GM19324 (cell line): ENCODE results near the gene PRKAR2B.
A peak's percentile ranks its signal among the peaks of the same experiment; 100 is the strongest.

Experiments
- ATAC-seq: cut with Tn5 transposase; IDR thresholded peaks from one replicate; pipeline ENCODE4 v1.9.1; 2021; ENCODE audit warnings: mild to moderate bottlenecking, moderate library complexity; ENCODE audit not compliant: unreplicated experiment, low FRiP score

PRKAR2B gene

DNA sequence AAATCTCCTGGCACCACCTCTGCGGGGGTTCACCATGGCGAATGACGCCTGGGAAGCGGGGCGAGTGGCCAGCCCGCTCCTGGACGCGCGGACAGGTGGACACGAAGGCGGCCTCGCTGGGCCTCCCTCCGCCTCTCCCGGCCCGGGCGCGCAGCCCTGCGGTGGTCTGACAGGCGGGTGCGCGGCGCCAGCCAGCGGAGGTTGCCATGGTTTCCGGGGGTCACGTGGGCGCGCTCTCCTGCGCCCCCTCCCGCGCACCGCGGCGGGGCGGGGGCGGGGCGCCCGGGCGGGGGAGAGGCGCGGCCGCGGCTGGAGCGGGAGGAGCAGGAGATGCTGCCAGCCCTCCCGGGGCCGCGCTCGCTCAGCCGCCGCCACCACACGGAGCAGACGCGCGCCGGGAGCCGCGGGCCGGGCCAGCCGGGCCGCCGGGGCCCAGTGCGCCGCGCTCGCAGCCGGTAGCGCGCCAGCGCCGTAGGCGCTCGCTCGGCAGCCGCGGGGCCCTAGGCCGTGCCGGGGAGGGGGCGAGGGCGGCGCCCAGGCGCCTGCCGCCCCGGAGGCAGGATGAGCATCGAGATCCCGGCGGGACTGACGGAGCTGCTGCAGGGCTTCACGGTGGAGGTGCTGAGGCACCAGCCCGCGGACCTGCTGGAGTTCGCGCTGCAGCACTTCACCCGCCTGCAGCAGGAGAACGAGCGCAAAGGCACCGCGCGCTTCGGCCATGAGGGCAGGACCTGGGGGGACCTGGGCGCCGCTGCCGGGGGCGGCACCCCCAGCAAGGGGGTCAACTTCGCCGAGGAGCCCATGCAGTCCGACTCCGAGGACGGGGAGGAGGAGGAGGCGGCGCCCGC, at the start of gene PRKAR2B:
Gene PRKAR2B (plus strand): TSS at position 359 of the 848 bp plus-strand sequence. CDS start 203 bp downstream, at position 562.
- ATAC-seq: peak; percentile 87

DNA sequence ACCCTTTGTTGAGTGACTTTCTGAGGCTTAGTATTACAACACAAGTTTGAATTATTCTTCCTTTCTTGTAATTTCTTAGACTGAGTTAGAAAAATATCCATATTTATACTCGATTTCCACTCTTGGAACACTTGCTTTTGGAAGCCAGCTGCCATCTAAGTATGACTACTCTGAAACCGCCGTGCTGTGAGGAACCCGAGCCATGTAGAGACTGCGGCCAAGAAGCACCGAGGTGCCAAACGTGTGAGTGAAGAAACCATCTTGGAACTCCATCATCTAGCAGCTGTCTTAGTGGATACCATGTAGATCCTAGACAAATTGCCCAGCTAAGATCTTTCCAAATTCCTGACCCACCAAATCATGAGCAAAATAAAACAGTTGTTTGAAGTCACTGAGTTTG, 49.7 kb upstream of the PRKAR2B start:
- no peak for ATAC-seq

DNA sequence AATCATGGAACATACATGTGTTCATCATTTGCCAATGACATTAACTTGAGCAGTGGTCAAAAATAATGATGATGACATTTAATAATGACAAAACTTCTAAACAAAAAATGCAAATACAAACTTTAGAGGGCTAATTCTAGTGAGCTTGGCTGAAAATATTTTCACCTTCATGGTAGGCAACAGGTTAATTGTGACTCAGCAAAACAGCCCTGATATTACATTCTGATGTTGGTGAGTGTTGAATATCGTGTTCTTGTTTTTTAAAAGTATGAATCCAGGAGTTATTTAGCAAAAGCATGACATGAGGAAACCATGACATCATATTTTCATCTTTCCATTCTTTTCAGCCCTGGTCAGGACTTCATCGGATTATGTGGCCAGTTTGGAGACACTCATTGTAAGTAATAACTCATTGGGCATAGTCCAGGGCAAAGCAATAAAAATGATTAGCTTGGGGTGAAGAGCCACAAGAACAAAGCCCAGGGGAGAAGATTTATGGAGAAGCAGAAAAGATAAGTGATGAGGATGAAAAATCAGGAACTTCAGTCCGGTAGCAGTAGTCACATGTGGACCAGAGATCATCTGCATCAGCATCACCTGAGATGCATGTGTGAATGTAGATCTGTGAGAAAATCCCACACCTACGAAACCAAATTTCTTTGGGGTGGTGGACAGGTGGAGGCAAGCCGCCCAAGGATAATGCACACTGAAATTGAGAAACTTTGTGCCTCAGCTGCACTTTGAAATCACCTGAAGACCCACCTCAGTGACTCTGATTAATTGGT, 46.8 kb upstream of the PRKAR2B start:
- ATAC-seq: no peak

DNA sequence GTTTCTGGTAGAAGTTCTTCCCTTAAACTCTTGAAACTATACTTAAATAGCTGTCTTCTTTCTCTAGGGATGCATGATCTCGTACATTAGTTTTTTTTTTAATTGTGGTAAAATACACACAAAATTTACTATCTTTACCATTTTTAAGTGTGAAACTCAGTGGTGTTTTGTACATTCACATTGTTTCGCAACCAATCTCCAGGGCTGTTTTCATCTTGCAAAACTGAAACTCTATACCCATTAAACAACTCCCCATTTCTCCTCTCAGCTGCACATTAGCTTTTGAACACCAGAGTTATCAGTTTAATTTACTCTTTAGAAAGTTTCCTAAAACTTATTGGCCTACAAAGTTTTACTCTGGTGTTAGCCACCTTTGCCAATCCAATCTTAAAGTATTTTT, 45.5 kb upstream of the PRKAR2B start:
- no peak for ATAC-seq

DNA sequence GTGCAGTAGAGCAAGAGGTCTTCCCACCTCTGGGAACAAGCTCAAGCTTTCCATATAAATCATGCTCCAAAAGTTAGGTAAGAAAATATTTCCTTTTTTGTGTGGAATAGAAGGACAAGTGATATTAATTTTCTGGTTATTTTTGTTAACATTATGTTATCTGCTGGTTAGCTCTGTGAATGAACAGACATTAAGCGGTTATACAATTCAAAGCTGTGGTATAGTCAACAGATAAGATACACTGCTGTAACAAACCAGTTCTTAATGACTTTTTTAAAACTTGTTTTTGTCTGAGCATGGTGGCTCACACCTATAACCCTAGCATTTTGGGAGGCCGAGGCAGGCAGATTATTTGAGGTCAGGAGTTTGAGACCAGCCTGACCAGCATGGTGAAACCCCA, 43.0 kb upstream of the PRKAR2B start:
- ATAC-seq: no peak

DNA sequence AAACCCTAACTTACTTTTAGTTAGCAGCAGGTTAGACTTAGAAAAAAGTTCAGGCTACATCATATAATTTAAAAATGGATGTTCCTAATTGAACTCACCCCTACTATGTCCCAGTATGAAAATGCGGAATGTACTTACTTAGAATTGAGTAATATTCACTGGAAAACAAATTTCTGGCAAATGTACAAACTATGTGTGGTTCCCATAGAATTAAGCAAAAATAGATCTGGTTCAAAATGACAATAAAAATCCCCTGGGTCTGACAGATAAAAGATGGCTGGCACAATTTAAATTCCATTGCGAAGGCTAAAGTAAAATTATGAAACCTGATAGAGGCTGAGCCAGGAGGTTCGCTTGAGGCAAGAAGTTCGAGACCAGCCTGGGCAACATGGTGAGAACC, 42.4 kb upstream of the PRKAR2B start:
- no peak for ATAC-seq

DNA sequence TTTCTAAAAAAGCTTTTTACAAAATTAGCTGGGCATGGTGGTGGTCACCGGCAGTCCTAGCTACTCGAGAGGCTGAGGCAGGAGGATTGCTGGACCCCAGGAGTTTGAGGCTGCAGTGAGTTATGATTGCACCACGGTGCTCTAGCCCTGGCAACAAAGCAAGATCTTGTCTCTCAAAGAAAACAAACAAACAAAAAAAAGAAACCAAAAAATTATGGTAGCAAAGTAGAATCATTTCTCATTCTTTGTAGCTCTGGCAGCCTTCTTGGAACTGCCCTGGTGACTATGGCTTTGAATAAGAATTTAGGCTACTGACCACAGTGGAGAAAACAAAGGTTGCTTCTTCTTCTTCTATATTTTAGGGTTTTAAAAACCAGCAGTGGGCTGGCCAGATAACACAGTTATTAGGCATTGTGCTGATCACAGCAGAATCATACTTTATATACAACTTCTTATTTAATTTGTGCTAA, 41.9 kb upstream of the PRKAR2B start:
- ATAC-seq: no peak

DNA sequence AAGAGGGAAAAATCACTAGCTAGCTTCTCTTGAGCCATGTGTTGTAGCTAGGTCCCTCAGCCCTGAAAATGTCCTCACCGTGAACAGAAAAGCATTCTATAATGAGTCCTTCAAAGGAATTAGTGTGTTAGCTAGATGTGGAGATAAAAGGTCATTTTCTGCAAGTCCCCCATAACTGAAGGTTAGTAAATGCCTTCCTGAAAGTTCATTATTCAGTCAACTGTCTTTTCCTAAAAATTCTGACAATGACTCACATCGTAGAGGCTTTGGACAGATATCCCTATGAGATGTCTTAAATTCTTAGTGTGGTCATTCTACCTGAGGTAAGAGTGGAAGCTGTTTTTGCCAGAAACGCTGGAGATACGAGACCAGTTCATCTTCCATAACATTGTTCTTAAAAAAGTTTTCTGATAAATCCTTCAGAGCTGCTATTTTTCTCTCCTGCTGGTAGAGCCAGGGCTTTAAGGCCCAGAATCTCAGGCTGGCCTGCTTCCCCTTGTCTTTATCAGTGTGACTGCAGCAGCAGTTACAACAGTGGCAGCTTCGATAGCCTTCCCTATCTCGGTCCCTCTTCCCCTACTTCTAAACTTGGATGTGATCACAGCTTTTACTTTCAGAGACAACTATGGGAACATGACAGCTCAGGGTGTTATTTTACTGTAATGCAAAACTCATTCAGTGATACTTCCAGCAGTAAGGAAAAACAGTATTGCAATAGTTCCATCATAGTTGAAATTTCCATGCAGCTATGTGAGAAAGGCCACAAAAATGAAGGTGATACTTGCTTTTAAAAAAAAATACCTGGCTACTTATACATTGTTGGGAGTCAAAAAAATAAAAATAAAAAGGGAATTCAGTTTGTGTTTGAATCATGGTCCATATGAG, 37.3 kb upstream of the PRKAR2B start:
- no peak for ATAC-seq

DNA sequence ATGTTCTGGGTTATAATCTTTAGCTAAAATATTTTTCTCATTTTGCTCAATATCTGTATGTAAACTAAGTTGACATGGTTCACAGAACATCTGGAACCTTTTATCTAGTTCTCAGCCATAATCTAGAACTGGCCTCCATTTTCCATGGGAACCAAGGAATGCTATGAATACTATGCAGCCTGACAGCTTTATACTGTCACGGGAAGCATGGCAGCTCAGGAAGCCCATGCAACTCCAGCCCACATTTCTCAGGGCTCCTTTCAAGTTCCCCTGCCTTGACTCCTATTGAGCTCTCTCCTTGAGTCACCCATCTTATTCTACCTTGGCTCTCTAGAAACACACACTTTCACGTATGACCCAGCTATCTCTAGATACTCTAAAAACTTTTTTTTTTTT, 36.6 kb upstream of the PRKAR2B start:
- no peak for ATAC-seq

DNA sequence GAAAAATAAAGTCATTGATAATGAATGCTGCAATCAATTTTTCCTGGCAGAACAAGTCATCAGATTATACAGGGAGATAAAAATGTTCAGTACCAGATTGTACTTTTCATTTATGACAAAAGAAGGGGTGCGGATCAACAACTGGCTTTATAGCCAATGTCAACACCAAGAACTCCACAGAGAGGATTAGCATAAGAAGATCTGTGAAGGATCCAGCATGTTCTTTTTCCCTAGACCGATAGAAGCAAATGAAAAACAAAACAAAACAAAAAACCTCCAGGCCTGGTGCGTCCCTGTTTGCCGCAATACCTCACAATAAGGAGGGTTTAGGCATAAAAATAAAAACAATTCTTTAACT, 34.7 kb upstream of the PRKAR2B start:
- no peak for ATAC-seq

DNA sequence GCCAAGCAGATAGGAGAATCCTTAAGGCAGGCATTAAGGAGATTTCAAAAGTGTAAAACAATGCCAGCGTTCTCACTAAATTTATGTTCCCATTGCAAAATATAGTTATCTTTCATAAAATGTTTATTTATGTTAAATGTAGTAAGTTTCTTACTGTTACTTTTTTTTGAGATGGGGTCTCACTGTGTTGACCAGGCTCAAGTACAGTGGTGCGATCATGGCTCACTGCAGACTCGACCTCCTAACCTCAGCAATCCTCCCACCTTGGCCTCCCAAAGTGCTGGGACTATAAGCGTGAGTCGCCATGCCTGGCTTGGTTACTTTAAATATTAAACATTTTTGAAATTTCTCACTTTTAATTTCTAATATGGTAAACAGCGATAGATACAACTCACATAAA, 31.8 kb upstream of the PRKAR2B start:
- no peak for ATAC-seq

DNA sequence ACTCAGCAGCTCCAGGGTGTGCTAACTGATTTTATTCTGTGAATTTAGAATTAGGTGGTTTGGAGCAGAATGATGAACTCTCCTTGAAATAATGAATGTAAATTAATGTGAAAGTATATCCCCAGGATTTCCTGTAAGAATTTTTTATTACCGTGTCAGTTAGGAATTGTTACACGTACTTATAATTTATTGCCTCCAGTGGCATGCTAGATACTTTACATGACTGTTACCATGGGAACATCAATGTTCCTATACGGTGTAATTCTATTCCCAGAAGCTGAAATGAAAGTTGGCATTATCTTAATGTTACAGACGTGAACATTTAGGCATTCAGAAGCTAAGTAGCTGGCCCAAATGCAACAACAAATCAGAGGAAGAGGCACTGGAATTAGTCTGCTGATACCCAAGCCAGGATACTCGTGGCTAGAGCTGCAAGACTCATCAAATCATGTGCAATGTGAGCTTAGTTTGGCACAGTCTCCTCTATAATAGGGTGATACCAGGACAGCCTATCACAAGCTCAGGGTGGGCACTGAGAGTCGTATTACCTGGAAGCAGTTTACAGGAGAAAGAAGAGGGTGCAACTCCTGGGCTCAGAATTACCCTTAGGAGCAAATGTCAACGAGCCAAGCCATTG, 30.0 kb upstream of the PRKAR2B start:
- ATAC-seq: no peak

DNA sequence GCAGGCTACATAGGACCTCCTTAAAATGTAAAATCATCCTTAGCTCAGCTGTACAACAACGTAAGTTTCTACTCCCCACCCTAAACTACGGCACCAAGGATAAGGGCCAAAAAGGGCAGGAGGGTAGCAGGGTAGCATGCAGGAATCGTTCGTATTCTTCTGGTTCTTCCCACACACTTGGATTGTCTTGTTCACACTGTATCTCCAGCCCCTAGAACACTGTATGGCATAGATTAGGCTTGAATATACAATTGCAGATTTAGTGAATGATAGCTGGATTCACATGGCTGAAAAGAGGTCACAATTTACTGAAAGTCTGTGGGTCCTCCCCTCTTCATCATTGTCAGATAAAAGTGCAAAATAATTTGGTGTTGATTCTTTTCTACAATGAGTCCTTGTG, 28.2 kb upstream of the PRKAR2B start:
- no peak for ATAC-seq

DNA sequence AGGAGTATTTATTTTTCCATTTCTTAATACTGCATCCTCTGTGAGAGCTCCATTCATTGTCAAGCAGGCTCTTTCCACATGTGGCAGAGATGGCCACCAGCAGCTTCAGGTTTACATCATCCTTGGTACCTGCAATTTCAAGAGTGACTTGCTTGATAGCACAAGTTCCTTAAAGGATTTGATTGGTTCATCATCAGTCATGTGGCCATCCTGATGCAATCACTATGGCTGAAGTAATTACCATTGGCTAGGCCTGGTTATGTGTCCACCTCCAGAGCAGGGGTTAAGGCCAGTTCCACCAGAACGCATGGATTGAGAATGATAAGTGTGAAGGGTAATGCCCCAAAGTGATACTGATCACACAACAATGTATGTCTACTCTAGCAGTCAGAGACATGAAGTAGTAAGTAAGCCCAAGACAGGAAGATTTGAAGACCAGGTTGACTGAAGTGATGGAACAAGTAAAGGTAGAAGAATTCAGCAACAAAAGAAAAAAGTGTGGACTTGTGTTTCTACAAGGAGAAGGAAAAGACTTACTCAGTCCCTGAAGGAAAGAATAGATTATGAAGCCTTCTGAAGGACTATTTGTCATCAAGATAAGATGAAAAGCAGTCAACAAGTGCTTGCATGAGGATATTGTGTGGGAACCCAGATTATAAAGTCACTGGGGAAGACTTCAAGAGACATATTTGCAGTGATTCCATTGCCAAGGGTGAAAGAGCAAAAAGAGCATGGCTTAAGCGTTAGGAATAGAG, 26.4 kb upstream of the PRKAR2B start:
- ATAC-seq: no peak

DNA sequence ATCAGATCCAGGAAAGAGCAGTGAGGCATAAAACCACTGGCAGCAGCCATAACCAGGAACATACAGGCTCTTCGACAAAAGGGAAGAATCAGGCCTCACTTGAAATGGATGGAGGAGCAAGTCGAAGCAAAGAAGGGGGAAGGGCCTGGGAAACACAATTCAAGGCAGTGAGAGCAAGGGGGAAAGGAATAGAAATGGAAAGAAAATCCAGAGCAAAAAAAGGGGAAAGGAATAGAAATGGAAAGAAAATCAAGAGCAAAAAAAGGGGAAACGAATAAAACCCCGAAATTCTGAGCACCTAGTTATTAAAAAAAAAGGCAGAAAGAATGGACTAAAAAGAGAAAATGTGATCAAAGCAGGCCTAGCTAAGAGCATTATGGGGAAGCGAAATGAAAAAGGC, 24.1 kb upstream of the PRKAR2B start:
- no peak for ATAC-seq

DNA sequence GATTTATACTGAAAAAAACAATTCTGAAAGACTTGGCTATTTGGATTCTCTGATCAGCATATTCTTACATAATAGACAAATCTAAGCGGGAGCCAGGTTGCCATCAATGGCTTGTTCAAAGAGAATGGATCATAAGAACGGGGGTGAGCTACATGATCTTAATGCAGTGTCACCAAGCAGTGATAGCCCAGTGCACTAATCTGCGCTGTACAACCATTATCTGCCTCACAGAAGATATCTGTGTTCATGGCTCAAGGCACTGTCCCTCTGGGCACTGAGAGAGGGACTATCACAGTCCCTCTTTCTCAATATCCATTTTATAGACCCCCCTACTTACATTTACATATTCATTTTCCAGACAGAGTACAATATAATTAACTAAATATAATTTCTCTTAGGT, 22.9 kb upstream of the PRKAR2B start:
- ATAC-seq: no peak

DNA sequence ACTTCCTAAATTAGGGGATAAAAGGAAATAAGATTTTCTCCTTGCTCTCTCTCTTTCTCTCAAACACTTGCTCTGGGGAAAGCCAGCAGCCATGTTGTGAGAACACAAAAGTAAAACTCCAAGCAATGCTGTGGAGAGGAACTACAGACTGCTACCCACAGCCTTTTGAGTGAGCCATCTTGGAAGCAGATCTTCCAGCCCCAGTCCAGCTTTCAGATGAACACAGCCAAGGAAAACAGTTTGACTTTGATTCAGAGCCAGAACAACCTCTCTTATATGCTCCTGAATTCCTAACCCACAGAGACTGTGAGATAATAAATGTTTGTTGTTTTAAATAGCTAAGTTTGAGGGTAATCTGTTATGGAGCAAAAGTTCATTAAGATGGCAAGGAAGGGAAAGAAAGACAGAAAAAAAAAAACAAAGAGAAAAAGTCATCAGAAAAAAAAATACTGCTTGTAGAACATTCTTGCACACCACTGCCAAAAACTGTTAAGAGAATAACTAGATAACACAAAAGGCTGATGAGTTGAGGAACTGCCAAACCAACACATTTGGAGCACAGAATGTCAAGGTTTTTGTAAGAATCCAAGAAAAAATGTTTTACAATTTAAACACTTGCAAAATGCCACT, 20.9 kb upstream of the PRKAR2B start:
- no peak for ATAC-seq

DNA sequence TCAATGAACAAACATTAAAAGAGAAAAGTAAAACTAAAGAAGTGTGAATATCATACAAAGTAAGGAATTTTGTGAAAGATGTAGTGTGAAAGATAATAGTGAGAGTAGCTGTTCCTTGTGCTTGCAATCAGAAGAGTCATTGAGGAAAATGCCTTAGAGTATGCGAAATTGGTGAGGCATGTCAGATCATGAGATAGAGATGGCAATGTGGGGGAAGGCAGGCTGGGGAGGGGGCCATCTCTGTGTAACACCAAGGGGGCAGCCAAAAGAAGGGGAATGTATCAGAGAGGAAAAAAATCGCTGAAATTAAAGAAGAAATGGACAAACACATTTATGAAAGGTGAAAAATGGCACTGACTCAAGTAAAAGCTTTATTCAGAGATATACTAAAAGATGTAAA, 19.6 kb upstream of the PRKAR2B start:
- ATAC-seq: no peak

DNA sequence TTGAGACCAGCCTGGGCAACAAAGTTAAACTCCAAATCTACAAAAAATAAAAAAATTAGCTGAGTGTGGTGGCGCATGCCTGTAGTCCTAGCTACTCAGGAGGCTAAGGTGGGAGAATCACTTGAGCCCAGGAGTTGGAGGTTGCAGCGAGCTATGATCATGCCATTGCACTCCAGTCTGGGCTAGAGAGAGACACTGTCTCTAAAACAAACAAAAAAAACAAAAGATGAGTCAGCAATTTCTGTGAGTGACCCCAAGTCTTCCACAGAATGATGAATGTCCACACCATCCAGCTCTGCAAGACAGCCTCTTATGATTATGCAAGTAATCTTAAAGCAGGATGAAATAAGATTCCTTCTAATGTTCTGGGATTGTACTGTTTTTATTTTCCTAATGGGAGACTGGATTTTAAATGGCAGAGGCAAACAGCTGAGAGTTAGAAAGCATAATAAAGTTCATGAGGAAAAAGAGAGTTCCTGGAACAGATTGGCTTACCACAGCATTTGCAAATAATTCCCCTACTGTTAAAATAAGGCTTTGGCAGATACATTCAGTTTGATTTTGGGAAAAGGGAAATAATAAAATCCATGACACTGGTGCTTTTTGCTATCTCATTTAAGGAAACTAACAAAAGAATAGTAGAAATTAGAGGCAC, 18.9 kb upstream of the PRKAR2B start:
- no peak for ATAC-seq
